ENCODE results near the gene MSH4. TPM values are rescaled to one million over a fixed set of nuclear protein-coding genes. Genes with fewer than 3 reads are reported as not detected.

Gene MSH4
- total RNA-seq, 1 donor from 2014 or later: 0.57 TPM

DNA sequence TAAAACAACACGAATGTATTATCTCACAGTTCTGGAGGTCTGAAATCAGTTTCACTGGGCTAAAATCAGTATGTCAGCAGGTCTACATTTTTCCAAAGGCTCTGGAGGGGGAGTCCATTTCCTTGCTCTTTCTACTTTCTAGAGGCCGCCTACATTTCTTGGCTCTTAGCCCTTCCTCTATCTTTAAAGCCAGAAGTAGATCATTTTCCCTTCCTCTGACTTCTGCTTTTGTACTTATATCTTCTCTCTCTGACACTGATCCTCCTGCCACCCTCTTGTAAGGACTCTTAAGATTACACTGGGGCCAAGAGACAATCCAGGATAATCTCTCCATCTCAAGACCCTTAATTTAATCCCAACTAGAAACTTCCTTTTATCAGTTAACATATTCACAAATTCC, 41.4 kb downstream of the MSH4 start:
- Mint-ChIP-seq H3K4me1 (ENCODE audit: low read depth) (no peaks in the 10 kb centered on the region), H3K9me3 (ENCODE audit: low read depth) (peaks cover 18% of the 10 kb centered on the region), H3K4me3 (ENCODE audit: low read depth) (no peak overlapping the region), H3K27ac (no peak overlapping the region), H3K27me3 (no peaks in the 10 kb centered on the region), H3K36me3 (ENCODE audit: insufficient read depth) (no peaks in the 10 kb centered on the region)
- TF ChIP-seq, protein P1, sequence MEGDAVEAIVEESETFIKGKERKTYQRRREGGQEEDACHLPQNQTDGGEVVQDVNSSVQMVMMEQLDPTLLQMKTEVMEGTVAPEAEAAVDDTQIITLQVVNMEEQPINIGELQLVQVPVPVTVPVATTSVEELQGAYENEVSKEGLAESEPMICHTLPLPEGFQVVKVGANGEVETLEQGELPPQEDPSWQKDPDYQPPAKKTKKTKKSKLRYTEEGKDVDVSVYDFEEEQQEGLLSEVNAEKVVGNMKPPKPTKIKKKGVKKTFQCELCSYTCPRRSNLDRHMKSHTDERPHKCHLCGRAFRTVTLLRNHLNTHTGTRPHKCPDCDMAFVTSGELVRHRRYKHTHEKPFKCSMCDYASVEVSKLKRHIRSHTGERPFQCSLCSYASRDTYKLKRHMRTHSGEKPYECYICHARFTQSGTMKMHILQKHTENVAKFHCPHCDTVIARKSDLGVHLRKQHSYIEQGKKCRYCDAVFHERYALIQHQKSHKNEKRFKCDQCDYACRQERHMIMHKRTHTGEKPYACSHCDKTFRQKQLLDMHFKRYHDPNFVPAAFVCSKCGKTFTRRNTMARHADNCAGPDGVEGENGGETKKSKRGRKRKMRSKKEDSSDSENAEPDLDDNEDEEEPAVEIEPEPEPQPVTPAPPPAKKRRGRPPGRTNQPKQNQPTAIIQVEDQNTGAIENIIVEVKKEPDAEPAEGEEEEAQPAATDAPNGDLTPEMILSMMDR (IDR thresholded peaks at IDR 0.05; ENCODE audit: unreplicated experiment): no peak
- DNase-seq (ENCODE audit: low spot score, unreplicated experiment): no peak

DNA sequence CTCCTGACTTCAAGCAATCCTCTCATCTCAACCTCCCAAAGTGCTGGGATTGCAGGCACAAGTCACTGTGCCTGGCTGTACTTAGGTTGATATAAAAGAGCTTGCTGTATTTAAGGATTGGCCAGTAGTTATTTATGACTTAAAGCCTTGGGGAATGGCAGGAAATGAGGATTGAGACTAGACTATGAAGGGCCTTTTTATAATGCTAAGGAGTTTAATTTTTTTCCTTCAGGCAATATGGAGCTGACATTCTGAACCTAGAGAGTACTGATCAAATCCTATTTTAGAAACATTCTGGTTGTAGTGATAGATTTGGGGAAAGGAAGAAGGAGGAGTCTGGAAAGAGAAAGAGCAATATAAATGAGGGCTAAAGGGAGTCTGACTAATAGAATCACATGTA, 44.7 kb downstream of the MSH4 start:
- Mint-ChIP-seq H3K36me3 (ENCODE audit: insufficient read depth) (no peaks in the 10 kb centered on the region), H3K9me3 (ENCODE audit: low read depth) (no peaks in the 10 kb centered on the region), H3K4me3 (ENCODE audit: low read depth) (no peak overlapping the region), H3K27me3 (no peaks in the 10 kb centered on the region), H3K4me1 (ENCODE audit: low read depth) (no peaks in the 10 kb centered on the region), H3K27ac (no peak overlapping the region)
- TF ChIP-seq, protein P1 (IDR thresholded peaks at IDR 0.05; ENCODE audit: unreplicated experiment): no peak
- DNase-seq (ENCODE audit: low spot score, unreplicated experiment): no peak

DNA sequence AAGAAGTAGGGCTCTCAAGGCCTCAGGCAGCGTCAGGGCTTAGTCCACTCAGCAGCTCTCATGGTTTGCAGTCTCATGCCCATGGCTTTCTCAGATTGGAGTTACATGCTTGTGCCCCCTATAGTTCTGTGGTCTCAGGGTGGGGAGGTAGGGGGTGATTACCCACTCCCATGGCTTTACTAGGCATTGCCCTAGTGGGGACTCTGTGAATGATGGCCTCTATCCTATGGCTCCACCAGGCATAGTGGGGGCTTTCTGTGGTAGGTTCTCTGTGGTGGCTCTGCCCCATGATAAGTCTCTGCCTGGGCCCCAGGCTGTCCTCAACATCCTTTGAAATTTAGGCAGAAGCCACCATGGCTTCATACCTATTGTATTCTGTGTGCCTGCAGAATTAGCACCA, 48.9 kb downstream of the MSH4 start:
- TF ChIP-seq, protein P1 (IDR thresholded peaks at IDR 0.05; ENCODE audit: unreplicated experiment): no peak
- H3K27ac Mint-ChIP-seq: no peak overlapping the region
- H3K36me3 Mint-ChIP-seq (ENCODE audit: insufficient read depth): no peaks in the 10 kb centered on the region
- H3K4me3 Mint-ChIP-seq (ENCODE audit: low read depth): no peak overlapping the region
- H3K4me1 Mint-ChIP-seq (ENCODE audit: low read depth): no peaks in the 10 kb centered on the region
- no peaks in the 10 kb centered on the region for H3K27me3 Mint-ChIP-seq
- no peaks in the 10 kb centered on the region for H3K9me3 Mint-ChIP-seq (ENCODE audit: low read depth)
- no peak for DNase-seq (ENCODE audit: low spot score, unreplicated experiment)

DNA sequence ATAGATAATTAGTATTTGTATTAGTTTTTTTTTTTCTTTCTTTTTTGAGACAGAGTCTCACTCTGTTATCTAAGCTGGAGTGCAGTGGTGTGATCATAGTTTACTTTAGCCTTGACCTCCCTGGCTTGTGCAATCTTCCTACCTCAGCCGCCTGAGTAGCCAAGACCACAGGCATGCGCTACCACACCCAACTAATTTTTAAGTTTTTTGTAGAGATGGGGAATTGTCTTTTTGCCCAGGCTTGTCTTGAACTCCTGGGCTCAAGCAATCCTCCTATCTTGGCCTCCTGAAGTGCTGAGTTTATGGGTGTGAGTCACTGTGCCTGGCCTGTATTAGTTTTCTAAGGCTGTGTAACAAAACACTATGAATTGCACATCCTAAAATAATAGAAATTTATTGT, 58.3 kb downstream of the MSH4 start:
- no peaks in the 10 kb centered on the region for H3K27me3 Mint-ChIP-seq
- peaks cover 4% of the 10 kb centered on the region for H3K4me1 Mint-ChIP-seq (ENCODE audit: low read depth)
- TF ChIP-seq, protein P1 (IDR thresholded peaks at IDR 0.05; ENCODE audit: unreplicated experiment): no peak
- no peak overlapping the region for H3K27ac Mint-ChIP-seq
- H3K4me3 Mint-ChIP-seq (ENCODE audit: low read depth): no peak overlapping the region
- no peaks in the 10 kb centered on the region for H3K36me3 Mint-ChIP-seq (ENCODE audit: insufficient read depth)
- no peak for DNase-seq (ENCODE audit: low spot score, unreplicated experiment)
- peaks cover 4% of the 10 kb centered on the region for H3K9me3 Mint-ChIP-seq (ENCODE audit: low read depth)

DNA sequence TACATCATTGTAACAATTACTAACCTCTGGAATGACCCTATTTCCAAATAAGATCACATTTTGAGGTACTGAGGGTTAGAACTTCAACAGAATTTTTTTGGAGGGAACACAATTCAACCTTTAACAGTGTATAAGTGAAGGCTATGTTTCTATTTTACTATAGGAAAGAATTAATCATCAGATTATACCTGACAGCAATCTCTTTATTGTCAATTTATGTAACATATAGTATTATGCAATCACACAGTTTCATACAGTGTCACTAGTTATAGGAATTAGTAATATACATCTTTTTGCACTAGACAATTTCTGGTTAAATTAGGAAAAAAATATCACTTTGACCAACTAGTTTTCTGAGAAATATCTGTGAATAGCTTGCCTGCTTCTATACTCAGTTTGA, 59.1 kb downstream of the MSH4 start:
- TF ChIP-seq, protein P1 (IDR thresholded peaks at IDR 0.05; ENCODE audit: unreplicated experiment): no peak
- Mint-ChIP-seq H3K36me3 (ENCODE audit: insufficient read depth) (no peaks in the 10 kb centered on the region), H3K9me3 (ENCODE audit: low read depth) (peaks cover 6% of the 10 kb centered on the region), H3K4me1 (ENCODE audit: low read depth) (peaks cover 4% of the 10 kb centered on the region), H3K27ac (no peak overlapping the region), H3K4me3 (ENCODE audit: low read depth) (no peak overlapping the region), H3K27me3 (no peaks in the 10 kb centered on the region)
- no peak for DNase-seq (ENCODE audit: low spot score, unreplicated experiment)

Data from progenitor cell of endocrine pancreas (in vitro differentiated cells).